Right lung (tissue), 5 donors: ENCODE measurements around the gene SGMS1. TPM values are rescaled to one million over a fixed set of nuclear protein-coding genes. Genes with fewer than 3 reads are reported as not detected.
A peak's percentile ranks its signal among the peaks of the same experiment; 100 is the strongest.
"Not testable (repeated sequence)": the region's sequence is repeated elsewhere in the genome, so short reads cannot be mapped to it uniquely, and the experiment has no call there.

Experiments
- DNase-seq, 2 donors: peaks; one replicate each; pipeline ENCODE4 v3.0.0-alpha.2; 2013
- polyA plus RNA-seq, 5 donors: library from polyadenylated mRNA; unstranded; fragments of 120-200 nt; gene quantifications; one replicate each; pipeline versions ENCODE4 v1.2.1 to v1.2.3, GENCODE V29; 2013; ENCODE audit warnings: inconsistent platforms in 1 of 5, low replicate concordance in 1 of 5; ENCODE audit not compliant: insufficient read length in 5 of 5, insufficient read depth in 1 of 5

Gene SGMS1
- polyA plus RNA-seq, 5 donors = 44.5 to 63.4 (median 56.6) TPM

GRCh38 chr10:50375745-50376144, 248.0 kb downstream of the SGMS1 start:
- DNase-seq = no peak

GRCh38 chr10:50375051-50375452, 248.7 kb downstream of the SGMS1 start:
- no peak for DNase-seq

- DNase-seq = no peak
Observed at GRCh38 chr10:50373821-50374501, 249.8 kb downstream of the SGMS1 start.

GRCh38 chr10:50369931-50370330, 253.8 kb downstream of the SGMS1 start:
- no peak for DNase-seq

- no peak for DNase-seq
Observed at GRCh38 chr10:50367732-50368131, 256.0 kb downstream of the SGMS1 start.

- DNase-seq = not testable (repeated sequence)
Observed at GRCh38 chr10:50366421-50366820, 257.3 kb downstream of the SGMS1 start.

- not testable (repeated sequence) for DNase-seq
Observed at GRCh38 chr10:50364730-50365129, 259.0 kb downstream of the SGMS1 start.

- no peak for DNase-seq
Observed at GRCh38 chr10:50362547-50363125, 261.1 kb downstream of the SGMS1 start.

- no peak for DNase-seq
Observed at GRCh38 chr10:50361946-50362345, 261.8 kb downstream of the SGMS1 start.

GRCh38 chr10:50360077-50360850, 263.5 kb downstream of the SGMS1 start:
- peak; percentile 82 to 85 for DNase-seq

GRCh38 chr10:50358925-50359687, 264.6 kb downstream of the SGMS1 start:
- DNase-seq = no peak

GRCh38 chr10:50358411-50358810, 265.3 kb downstream of the SGMS1 start:
- no peak for DNase-seq

- not testable (repeated sequence) for DNase-seq
Observed at GRCh38 chr10:50356481-50356832, 267.3 kb downstream of the SGMS1 start.

- not testable (repeated sequence) for DNase-seq
Observed at GRCh38 chr10:50355693-50356480, 267.9 kb downstream of the SGMS1 start.

- DNase-seq = no peak
Observed at GRCh38 chr10:50351483-50352146, 272.1 kb downstream of the SGMS1 start.

GRCh38 chr10:50350366-50350765, 273.4 kb downstream of the SGMS1 start:
- no peak for DNase-seq

- DNase-seq = no peak
Observed at GRCh38 chr10:50349554-50349953, 274.2 kb downstream of the SGMS1 start.

GRCh38 chr10:50347394-50347802, 276.4 kb downstream of the SGMS1 start:
- DNase-seq = no peak

- no peak for DNase-seq
Observed at GRCh38 chr10:50346942-50347341, 276.8 kb downstream of the SGMS1 start.

- DNase-seq = no peak
Observed at GRCh38 chr10:50345545-50345944, 278.2 kb downstream of the SGMS1 start.
